ENCODE measurements around the gene PPME1.

- no peak for TF ChIP-seq CTCF (conservative IDR thresholded peaks at IDR 0.05)
- no peak for TF ChIP-seq EZH2 (IDR thresholded peaks at IDR 0.05; ENCODE audit: low read depth)
Observed at GRCh38 chr11:74121804-74122203, 49.3 kb upstream of the PPME1 start.
